GM23248 (cell line): ENCODE data around the gene PCSK9. TPM values are rescaled to one million over a fixed set of nuclear protein-coding genes. Genes with fewer than 3 reads are reported as not detected.

Source experiments
- DNase-seq: peaks from one replicate; pipeline ENCODE4 v3.0.0-alpha.2; 2015
- H2AFZ ChIP-seq: fragments of 200-600 bp; sonication (generic); 2 replicates; pipeline ENCODE4 v1.6.1; 2016; ENCODE audit warnings: antibody characterized with exemption
- H3F3A ChIP-seq: fragments of 200-600 bp; sonication (generic); 2 replicates; pipeline ENCODE4 v1.6.1; 2016; ENCODE audit warnings: mild to moderate bottlenecking, antibody characterized with exemption, mixed run types; ENCODE audit not compliant: insufficient read depth
- H3K27ac ChIP-seq: fragments of 200-600 bp; sonication (generic); 2 replicates; pipeline ENCODE4 v1.5.1; 2016; ENCODE audit warnings: mild to moderate bottlenecking
- H3K27me3 ChIP-seq: fragments of 200-600 bp; sonication (generic); replicated peaks from 2 replicates; pipeline ENCODE4 v1.6.1; 2016; ENCODE audit warnings: mild to moderate bottlenecking; ENCODE audit not compliant: insufficient read depth
- H3K36me3 ChIP-seq: fragments of 200-600 bp; sonication (generic); 2 replicates; pipeline ENCODE4 v1.6.1; 2016; ENCODE audit warnings: low read depth, mild to moderate bottlenecking
- H3K4me1 ChIP-seq: fragments of 200-600 bp; sonication (generic); 2 replicates; pipeline ENCODE4 v1.6.1; 2016; ENCODE audit warnings: mild to moderate bottlenecking; ENCODE audit not compliant: insufficient read depth
- H3K4me2 ChIP-seq: fragments of 200-600 bp; sonication (generic); one replicate; pipeline ENCODE4 v1.6.1; 2016; ENCODE audit warnings: mild to moderate bottlenecking; ENCODE audit not compliant: unreplicated experiment
- H3K4me3 ChIP-seq: fragments of 200-600 bp; sonication (generic); 2 replicates; pipeline ENCODE4 v1.5.1; 2016; ENCODE audit warnings: mild to moderate bottlenecking
- H3K79me2 ChIP-seq: fragments of 200-600 bp; sonication (generic); 2 replicates; pipeline ENCODE4 v1.6.1; 2016; ENCODE audit warnings: mild to moderate bottlenecking; ENCODE audit not compliant: insufficient read depth
- H3K9ac ChIP-seq: fragments of 200-600 bp; sonication (generic); 2 replicates; pipeline ENCODE4 v1.6.1; 2016; ENCODE audit warnings: mild to moderate bottlenecking
- H3K9me2 ChIP-seq: fragments of 200-600 bp; sonication (generic); 2 replicates; pipeline ENCODE4 v1.6.1; 2016; ENCODE audit warnings: mixed run types, mild to moderate bottlenecking, moderate library complexity; ENCODE audit not compliant: insufficient read depth
- H3K9me3 ChIP-seq: fragments of 200-600 bp; sonication (generic); one replicate; pipeline ENCODE4 v1.6.1; 2017; ENCODE audit warnings: low read depth
- H4K20me1 ChIP-seq: fragments of 200-600 bp; sonication (generic); 2 replicates; pipeline ENCODE4 v1.6.0; 2016; ENCODE audit not compliant: insufficient read depth
- EZH2 ChIP-seq: fragments of 200-600 bp; sonication (generic); IDR thresholded peaks from 2 replicates; pipeline ENCODE4 v1.6.1; 2018; ENCODE audit warnings: antibody characterized with exemption, mild to moderate bottlenecking; ENCODE audit not compliant: insufficient read depth, poor library complexity, severe bottlenecking
- EZH2phosphoT487 ChIP-seq: fragments of 200-600 bp; sonication (generic); IDR thresholded peaks from 2 replicates; pipeline ENCODE4 v1.6.1; 2018; ENCODE audit warnings: antibody characterized with exemption, moderate library complexity, mild to moderate bottlenecking, low read depth; ENCODE audit not compliant: insufficient read depth
- WGBS, 2 experiments: methylation state at CpG; one replicate each; pipeline ENCODE4 v1.1.6; 2015 to 2017; ENCODE audit warnings: low lambda C conversion rate in 2 of 2, low coverage in 1 of 2; ENCODE audit errors: missing lambda C conversion rate in 2 of 2; 5-methylcytosine and 5-hydroxymethylcytosine counted together
- in situ Hi-C: fragments of 300-500 bp; cut with MboI; formaldehyde crosslinking; loops from 2 replicates; pipeline ENCODE4 v1.15.0; 2020
- polyA plus RNA-seq: library from polyadenylated mRNA; unstranded; fragments of >200 nt; fragmentation: Nextera tagmentation; extraction: Ambion mirVana; gene quantifications from 2 replicates; pipeline ENCODE4 v1.2.1, GENCODE V29; 2016
- total RNA-seq: library from RNA; depleted of rRNA; stranded (reverse); fragments of >200 nt; shearing (Covaris generic); gene quantifications from 2 replicates; pipeline ENCODE4 v1.2.3, GENCODE V29; 2014

PCSK9 gene
- total and polyA plus RNA-seq, 2 experiments from 2014 or later = 0.11 to 0.16 TPM

DNA sequence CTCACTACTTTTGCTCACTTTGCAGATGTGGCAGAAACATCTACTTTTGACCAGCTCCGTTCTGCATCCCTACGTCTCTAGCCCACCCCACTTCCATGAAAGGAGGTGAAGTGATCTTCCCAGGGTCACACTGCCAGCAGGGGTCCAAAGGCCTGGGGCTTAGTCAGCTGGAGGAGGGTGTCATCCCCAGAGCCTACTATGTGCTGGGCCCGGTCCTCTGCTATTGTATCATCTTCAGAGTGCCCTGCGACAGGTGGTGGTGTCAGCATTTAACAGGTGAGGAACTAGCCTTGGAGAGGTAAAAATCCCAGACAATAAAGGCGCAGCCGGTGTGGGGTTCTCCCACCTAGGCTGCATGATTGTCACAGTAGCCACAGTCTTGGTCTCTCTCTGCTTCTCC lies 46.2 kb upstream of the PCSK9 start:
- Histone ChIP-seq H3K36me3 (no peaks in the 10 kb centered on the region), H3K4me1 (no peaks in the 10 kb centered on the region), H3K27me3 (0 out of 2 replicates have a peak, but pooled peaks cover 9% of the 10 kb centered on the region), H2AFZ (no peak overlapping the region), H3K9me3 (no peaks in the 10 kb centered on the region), H4K20me1 (no peaks in the 10 kb centered on the region), H3K4me3 (no peak overlapping the region), H3F3A (no peaks in the 10 kb centered on the region), H3K27ac (no peak overlapping the region), H3K79me2 (no peaks in the 10 kb centered on the region), H3K9me2 (no peaks in the 10 kb centered on the region), H3K4me2 (no peak overlapping the region), H3K9ac (no peak overlapping the region)
- WGBS, 2 experiments = 98 to 99% methylated on average over 4 to 6 of the region's 6 CpGs
- no peak for TF ChIP-seq EZH2
- TF ChIP-seq EZH2phosphoT487 = no peak
- in situ Hi-C loops = no loop called here
- no peak for DNase-seq

DNA sequence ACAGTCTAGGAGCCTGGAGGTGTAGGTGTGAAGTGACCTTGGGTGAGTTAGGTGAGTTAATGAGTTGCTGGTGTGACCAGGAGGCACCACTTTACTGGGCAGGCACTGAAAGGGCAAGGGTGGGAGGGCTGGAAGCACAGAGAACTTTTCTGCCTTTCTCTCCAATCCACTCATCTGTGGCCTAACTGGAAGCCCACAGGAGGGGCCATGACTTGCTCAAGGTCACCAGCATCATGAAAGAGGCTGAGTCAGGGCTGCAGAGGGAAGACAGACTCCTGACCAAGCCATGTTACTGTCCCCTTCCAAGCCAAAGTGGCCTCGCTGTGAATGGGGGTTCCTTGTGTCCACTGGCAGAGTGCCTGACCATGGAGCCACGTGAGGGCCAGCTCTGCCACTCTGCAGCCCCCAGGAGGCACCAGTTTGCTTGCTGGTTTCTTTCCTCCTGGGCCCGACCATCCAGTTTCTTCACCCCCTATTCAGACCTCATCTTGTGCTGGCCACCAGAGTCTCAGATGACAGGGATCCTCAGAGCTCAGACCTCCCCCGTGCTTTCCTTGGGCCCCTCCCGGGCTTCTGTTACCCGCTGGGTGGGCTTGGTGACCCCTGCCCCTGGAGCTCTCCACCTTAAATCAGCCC lies 44.9 kb upstream of the PCSK9 start:
- 64 to 70% methylated on average over 6 of the region's 6 CpGs for WGBS, 2 experiments
- Histone ChIP-seq H3K79me2 (no peaks in the 10 kb centered on the region), H3K4me3 (no peak overlapping the region), H3K27ac (no peak overlapping the region), H3F3A (no peaks in the 10 kb centered on the region), H3K27me3 (0 out of 2 replicates have a peak, but pooled peaks cover 9% of the 10 kb centered on the region), H3K9me2 (no peaks in the 10 kb centered on the region), H3K9ac (no peak overlapping the region), H4K20me1 (no peaks in the 10 kb centered on the region), H3K4me2 (no peak overlapping the region), H3K4me1 (no peaks in the 10 kb centered on the region), H3K36me3 (no peaks in the 10 kb centered on the region), H2AFZ (no peak overlapping the region), H3K9me3 (no peaks in the 10 kb centered on the region)
- TF ChIP-seq EZH2phosphoT487 (no peak), EZH2 (no peak)
- DNase-seq = no peak
- in situ Hi-C loops = no loop called here

GRCh38 chr1:54995013-54995760 lies 44.2 kb upstream of the PCSK9 start:
- TF ChIP-seq EZH2phosphoT487 = no peak
- TF ChIP-seq EZH2 = no peak
- Histone ChIP-seq H3K27ac (no peak overlapping the region), H3K9me3 (no peaks in the 10 kb centered on the region), H3K36me3 (no peaks in the 10 kb centered on the region), H3K79me2 (no peaks in the 10 kb centered on the region), H3K9me2 (no peaks in the 10 kb centered on the region), H3K9ac (no peak overlapping the region), H3K4me2 (no peak overlapping the region), H3F3A (no peaks in the 10 kb centered on the region), H3K4me3 (no peak overlapping the region), H4K20me1 (no peaks in the 10 kb centered on the region), H3K27me3 (peaks cover 9% of the 10 kb centered on the region; the same call in 1 of the 2 replicates), H2AFZ (no peak overlapping the region), H3K4me1 (no peaks in the 10 kb centered on the region)
- DNase-seq = no peak
- in situ Hi-C loops = no loop called here
- 74% methylated on average over 12 of the region's 12 CpGs for WGBS, 2 experiments

DNA sequence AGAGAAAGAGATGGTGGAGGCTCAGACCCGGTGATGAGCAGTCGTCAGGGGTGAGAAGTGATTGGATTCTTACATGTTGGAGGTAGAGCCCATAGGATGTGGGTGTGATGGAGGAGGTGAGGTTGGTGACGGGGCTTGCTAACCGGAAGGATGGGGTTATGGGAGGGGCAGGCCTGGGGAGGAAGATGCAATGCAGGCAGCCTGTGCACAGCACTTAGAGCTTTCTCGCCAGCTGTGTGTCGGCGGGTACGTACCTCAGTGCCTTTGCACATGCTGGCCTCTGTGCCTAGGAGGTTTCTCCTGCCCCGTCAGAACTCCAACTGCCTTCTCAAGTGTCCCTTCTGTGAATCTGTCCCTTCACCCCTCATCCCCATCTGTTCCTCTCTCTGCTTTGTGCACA lies 43.5 kb upstream of the PCSK9 start:
- H3K4me2 ChIP-seq = no peak overlapping the region
- TF ChIP-seq EZH2 (no peak), EZH2phosphoT487 (no peak)
- no peaks in the 10 kb centered on the region for H3K79me2 ChIP-seq
- no peak overlapping the region for H3K9ac ChIP-seq
- H3F3A ChIP-seq = no peaks in the 10 kb centered on the region
- no peaks in the 10 kb centered on the region for H3K4me1 ChIP-seq
- DNase-seq = no peak
- H3K9me2 ChIP-seq = no peaks in the 10 kb centered on the region
- no peaks in the 10 kb centered on the region for H3K36me3 ChIP-seq
- 63 to 82% methylated on average over 7 to 9 of the region's 9 CpGs for WGBS, 2 experiments
- in situ Hi-C loops = no loop called here
- H4K20me1 ChIP-seq = no peaks in the 10 kb centered on the region
- H3K9me3 ChIP-seq = no peaks in the 10 kb centered on the region
- no peak overlapping the region for H2AFZ ChIP-seq
- H3K4me3 ChIP-seq = no peak overlapping the region
- peaks cover 9% of the 10 kb centered on the region; the same call in 1 of the 2 replicates for H3K27me3 ChIP-seq
- H3K27ac ChIP-seq = no peak overlapping the region
